Panc1 (cell line): ENCODE measurements around the gene KCNH3. TPM values are rescaled to one million over a fixed set of nuclear protein-coding genes. Genes with fewer than 3 reads are reported as not detected.
"Not testable (repeated sequence)": the region's sequence is repeated elsewhere in the genome, so short reads cannot be mapped to it uniquely, and the experiment has no call there.

Source experiments
- ATAC-seq: fragments of 200-7000 bp; cut with Tn5 transposase; 2 replicates; pipeline ENCODE4 v1.9.1; 2020; ENCODE audit warnings: mild to moderate bottlenecking, moderate library complexity
- BruUV-seq: library from RNA; stranded (reverse); fragments of 400-500 nt; replicated peaks from 2 replicates; lab custom pipeline; 2021; lab: Mats Ljungman, UMichigan
- CTCF ChIA-PET: fragments of 300-600 bp; sonication (Branson Sonifier 250); formaldehyde crosslinking; loops from one replicate; lab custom pipeline; 2022; ENCODE audit warnings: antibody characterized with exemption; lab: Charles Lee
- POLR2A ChIA-PET: fragments of 300-600 bp; sonication (Branson Sonifier 250); formaldehyde crosslinking; loops from one replicate; lab custom pipeline; 2022; ENCODE audit warnings: antibody characterized with exemption; lab: Charles Lee
- DNase-seq: peaks from one replicate; pipeline ENCODE4 v3.0.0-alpha.2; 2010; ENCODE audit warnings: low read depth, low spot score
- H3K27ac ChIP-seq: 2 replicates; pipeline ENCODE4 v1.5.1; 2011; ENCODE audit warnings: mild to moderate bottlenecking, low read length, inconsistent platforms
- H3K27me3 ChIP-seq: fragments of 200-500 bp; sonication (Bioruptor generic); 2 replicates; pipeline ENCODE4 v1.6.0; 2014; ENCODE audit warnings: low read length, inconsistent platforms; ENCODE audit not compliant: control insufficient read depth, insufficient read depth
- H3K36me3 ChIP-seq: fragments of 200-500 bp; sonication (Bioruptor generic); 2 replicates; pipeline ENCODE4 v1.5.1; 2014; ENCODE audit warnings: inconsistent platforms, mild to moderate bottlenecking, low read length, moderate library complexity; ENCODE audit not compliant: control insufficient read depth, insufficient read depth
- H3K4me1 ChIP-seq: 2 replicates; pipeline ENCODE4 v1.5.1; 2011; ENCODE audit warnings: inconsistent platforms, mild to moderate bottlenecking, low read length, moderate library complexity; ENCODE audit not compliant: control insufficient read depth, insufficient read depth
- H3K4me3 ChIP-seq, 2 experiments: 2 replicates each; pipeline ENCODE4 v1.5.1; 2011 to 2012; ENCODE audit warnings: low read depth in 2 of 2, low read length in 2 of 2, mild to moderate bottlenecking in 2 of 2, inconsistent platforms in 1 of 2, moderate library complexity in 1 of 2
- H3K9me3 ChIP-seq: fragments of 200-500 bp; sonication (Bioruptor generic); 2 replicates; pipeline ENCODE4 v1.5.1; 2014; ENCODE audit warnings: low read depth, mild to moderate bottlenecking, inconsistent platforms, low read length, moderate library complexity; ENCODE audit not compliant: control insufficient read depth, insufficient read depth
- CTCF ChIP-seq: fragments of 450-650 bp; IDR thresholded peaks from 2 replicates; pipeline ENCODE4 v1.5.1; 2017; ENCODE audit warnings: mild to moderate bottlenecking
- POLR2AphosphoS5 ChIP-seq: IDR thresholded peaks from 2 replicates; pipeline ENCODE4 v1.6.1; 2012; ENCODE audit warnings: mild to moderate bottlenecking, low read depth, low read length, moderate library complexity
- REST ChIP-seq, 2 experiments: IDR thresholded peaks; 2 replicates each; pipeline ENCODE4 v1.6.1; 2011 to 2012; ENCODE audit warnings: low read depth in 2 of 2, control low read depth in 1 of 2, low read length in 1 of 2, mild to moderate bottlenecking in 1 of 2, moderate library complexity in 1 of 2; ENCODE audit not compliant: insufficient read depth in 1 of 2
- SIN3A ChIP-seq: IDR thresholded peaks from 2 replicates; pipeline ENCODE4 v1.6.1; 2012; ENCODE audit warnings: low read depth, mild to moderate bottlenecking, low read length, moderate library complexity, borderline replicate concordance; ENCODE audit not compliant: insufficient read depth
- TCF7L2 ChIP-seq: IDR thresholded peaks from 2 replicates; pipeline ENCODE4 v1.6.1; 2011; ENCODE audit warnings: mild to moderate bottlenecking, low read depth, low read length, inconsistent platforms
- in situ Hi-C: cut with HindIII; loops from 2 replicates; pipeline ENCODE4 v1.10.0; 2016; ENCODE audit warnings: low sequenced_read_pairs, low pct_unique_long_range_greater_than_20kb
- intact Hi-C: fragments of 100-400 bp; cut with micrococcal nuclease; formaldehyde crosslinking; loops from one replicate; pipeline ENCODE4 v1.10.0; 2022; ENCODE audit not compliant: unreplicated experiment
- total RNA-seq: library from RNA; stranded (reverse); gene quantifications from one replicate; pipeline ENCODE4 v1.2.1, GENCODE V29; 2021; ENCODE audit not compliant: unreplicated experiment

The KCNH3 gene
- total RNA-seq, 1 experiment from 2014 or later, result 0.64 TPM

GRCh38 chr12:49509681-49510080 lies 29.1 kb upstream of the KCNH3 start:
- H3K27me3 ChIP-seq, H3K27ac ChIP-seq, H3K4me1 ChIP-seq, intact Hi-C loops, BruUV-seq, H3K9me3 ChIP-seq, DNase-seq, ATAC-seq, H3K4me3 ChIP-seq, H3K36me3 ChIP-seq: not testable (repeated sequence)
- in situ Hi-C loops, result loop anchor here (25.0 kb wide), 1 partner anchor 147 kb away; the partner anchor contains the start of gene SPATS2
- ChIA-PET POLR2A (interaction anchor here (0.6 to 0.7 kb wide), 2 partner anchors 15 to 85 kb away, joined by 3 to 6 read pairs; no protein-coding TSS in a partner anchor), CTCF (interaction anchor here (0.6 to 6.1 kb wide), 4 partner anchors 13 to 226 kb away, joined by 7 to 92 read pairs (median 10); partner anchors contain the start of gene PRPH)

GRCh38 chr12:49511410-49511809 lies 27.4 kb upstream of the KCNH3 start:
- Histone ChIP-seq H3K9me3 (no peaks in the 10 kb centered on the region), H3K4me1 (no peaks in the 10 kb centered on the region), H3K27ac (no peak overlapping the region), H3K36me3 (0 out of 2 replicates have a peak, but pooled peaks cover 4% of the 10 kb centered on the region), H3K27me3 (no peaks in the 10 kb centered on the region), H3K4me3 (no peak overlapping the region)
- DNase-seq, result no peak
- ATAC-seq, result no peak
- TSS peak; percentile 18 for BruUV-seq
- in situ Hi-C loops (loop anchor here (25.0 kb wide), 1 partner anchor 149 kb away; the partner anchor contains the start of gene SPATS2), intact Hi-C loops (no loop called here)
- ChIA-PET POLR2A (no interaction called here), CTCF (interaction anchor here (0.5 to 6.1 kb wide), 4 partner anchors 23 to 164 kb away, joined by 3 to 92 read pairs (median 5); no protein-coding TSS in a partner anchor)
- TF ChIP-seq POLR2AphosphoS5 (no peak), REST (IDR thresholded peaks at IDR 0.05; ENCODE audit: insufficient read depth in 1 of 2, low read depth in 2 of 2, low read length in 1 of 2) (no peak), TCF7L2 (no peak), CTCF (no peak), SIN3A (no peak)

GRCh38 chr12:49512546-49512945 lies 26.3 kb upstream of the KCNH3 start:
- intact Hi-C loops, result no loop called here
- H3K9me3 ChIP-seq, result no peaks in the 10 kb centered on the region
- CTCF ChIA-PET, result interaction anchor here (0.6 to 6.1 kb wide), 3 partner anchors 154 to 173 kb away, joined by 3 to 92 read pairs (median 3); no protein-coding TSS in a partner anchor
- 0 out of 2 replicates have a peak, but pooled peaks cover 4% of the 10 kb centered on the region for H3K36me3 ChIP-seq
- no peaks in the 10 kb centered on the region for H3K27me3 ChIP-seq
- TF ChIP-seq CTCF, result no peak
- TF ChIP-seq TCF7L2, result no peak
- no peak for TF ChIP-seq REST (IDR thresholded peaks at IDR 0.05; ENCODE audit: insufficient read depth in 1 of 2, low read depth in 2 of 2, low read length in 1 of 2)
- no peak for TF ChIP-seq POLR2AphosphoS5
- no peak for TF ChIP-seq SIN3A
- no TSS peak for BruUV-seq
- no peaks in the 10 kb centered on the region for H3K4me1 ChIP-seq
- ATAC-seq (no peak), DNase-seq (no peak)
- no peak overlapping the region for H3K4me3 ChIP-seq
- in situ Hi-C loops, result loop anchor here (25.0 kb wide), 1 partner anchor 150 kb away; the partner anchor contains the start of gene SPATS2
- POLR2A ChIA-PET, result no interaction called here
- no peak overlapping the region for H3K27ac ChIP-seq
